COR-L47 (cell line): Measurements from ENCODE around the gene RRBP1.

Experiments
- DNase-seq: peaks from one replicate; lab custom pipeline; 2025; lab: John Stamatoyannopoulos, UW

Gene RRBP1

GRCh38 chr20:17636523-17637412, 45.3 kb downstream of the RRBP1 start:
- DNase-seq, result no peak

- DNase-seq, result no peak
Observed at GRCh38 chr20:17635332-17636244, 46.5 kb downstream of the RRBP1 start.

- no peak for DNase-seq
Observed at GRCh38 chr20:17634661-17635331, 47.2 kb downstream of the RRBP1 start.

GRCh38 chr20:17633850-17634500, 48.1 kb downstream of the RRBP1 start:
- no peak for DNase-seq

GRCh38 chr20:17633221-17633849, 48.7 kb downstream of the RRBP1 start:
- DNase-seq, result no peak

GRCh38 chr20:17631576-17632319, 50.3 kb downstream of the RRBP1 start:
- DNase-seq, result no peak

- DNase-seq, result no peak
Observed at GRCh38 chr20:17630806-17631195, 51.2 kb downstream of the RRBP1 start.

GRCh38 chr20:17630151-17630805, 51.8 kb downstream of the RRBP1 start:
- no peak for DNase-seq

GRCh38 chr20:17629678-17630089, 52.4 kb downstream of the RRBP1 start:
- DNase-seq, result no peak

- DNase-seq, result no peak
Observed at GRCh38 chr20:17629025-17629424, 53.0 kb downstream of the RRBP1 start.

- no peak for DNase-seq
Observed at GRCh38 chr20:17628101-17628841, 53.8 kb downstream of the RRBP1 start.

GRCh38 chr20:17627101-17627955, 54.7 kb downstream of the RRBP1 start:
- no peak for DNase-seq

- DNase-seq, result no peak
Observed at GRCh38 chr20:17626217-17627007, 55.6 kb downstream of the RRBP1 start.

- DNase-seq, result no peak
Observed at GRCh38 chr20:17625246-17626051, 56.6 kb downstream of the RRBP1 start.

- DNase-seq, result no peak
Observed at GRCh38 chr20:17624551-17625245, 57.3 kb downstream of the RRBP1 start.

GRCh38 chr20:17624070-17624469, 58.0 kb downstream of the RRBP1 start:
- no peak for DNase-seq
